CD8-positive, alpha-beta memory T cell (primary cell): ENCODE results near the gene TMEM63C. TPM values are rescaled to one million over a fixed set of nuclear protein-coding genes. Genes with fewer than 3 reads are reported as not detected.

Experiments used
- CTCF ChIA-PET: fragments of 350-600 bp; sonication (Branson Sonifier 250); formaldehyde crosslinking; loops from one replicate; lab custom pipeline; 2021; ENCODE audit warnings: antibody characterized with exemption; lab: Charles Lee
- POLR2A ChIA-PET: fragments of 350-600 bp; sonication (Branson Sonifier 250); formaldehyde crosslinking; loops from one replicate; lab custom pipeline; 2021; ENCODE audit warnings: antibody characterized with exemption; lab: Charles Lee
- DNase-seq, 5 donors: peaks; one replicate each; pipeline versions ENCODE4 v3.0.0 to v3.0.0-alpha.2; 2020 to 2022; ENCODE audit warnings: mixed read lengths in 1 of 5
- H3K27ac ChIP-seq: one replicate; pipeline ENCODE4 v1.7.0; 2013; ENCODE audit warnings: low read depth, mild to moderate bottlenecking, low read length, moderate library complexity
- H3K27me3 ChIP-seq: 2 replicates; pipeline ENCODE4 v1.7.0; 2013; ENCODE audit warnings: low read length, mild to moderate bottlenecking; ENCODE audit not compliant: insufficient read depth, poor library complexity, severe bottlenecking
- H3K36me3 ChIP-seq: 2 replicates; pipeline ENCODE4 v1.7.0; 2013; ENCODE audit warnings: mild to moderate bottlenecking, low read length, moderate library complexity; ENCODE audit not compliant: insufficient read depth
- H3K4me1 ChIP-seq: 2 replicates; pipeline ENCODE4 v1.7.0; 2013; ENCODE audit warnings: mild to moderate bottlenecking, low read length, moderate library complexity; ENCODE audit not compliant: insufficient read depth
- H3K4me3 ChIP-seq: 2 replicates; pipeline ENCODE4 v1.7.0; 2013; ENCODE audit warnings: mild to moderate bottlenecking, low read length
- H3K9me3 ChIP-seq: 2 replicates; pipeline ENCODE4 v1.7.0; 2013; ENCODE audit warnings: mild to moderate bottlenecking, low read length
- H3K27ac Mint-ChIP-seq, 8 donors: one replicate each; pipeline ENCODE4 v1.8.0; 2020 to 2021; ENCODE audit warnings: mixed read lengths in 8 of 8, mild to moderate bottlenecking in 6 of 8, inconsistent platforms in 3 of 8, moderate library complexity in 3 of 8
- H3K27me3 Mint-ChIP-seq, 2 donors: one replicate each; pipeline ENCODE4 v1.8.0; 2020 to 2021; ENCODE audit warnings: mixed read lengths in 2 of 2, mild to moderate bottlenecking in 1 of 2, moderate library complexity in 1 of 2
- H3K36me3 Mint-ChIP-seq, 3 donors: one replicate each; pipeline ENCODE4 v1.8.0; 2020 to 2021; ENCODE audit warnings: mixed read lengths in 3 of 3, inconsistent platforms in 1 of 3, mild to moderate bottlenecking in 1 of 3
- H3K4me1 Mint-ChIP-seq, 3 donors: one replicate each; pipeline ENCODE4 v1.8.0; 2020 to 2021; ENCODE audit warnings: mixed read lengths in 3 of 3, inconsistent platforms in 1 of 3, mild to moderate bottlenecking in 1 of 3
- H3K4me3 Mint-ChIP-seq, 7 donors: one replicate each; pipeline ENCODE4 v1.8.0; 2020 to 2021; ENCODE audit warnings: mixed read lengths in 7 of 7, mild to moderate bottlenecking in 6 of 7, moderate library complexity in 4 of 7, inconsistent platforms in 2 of 7
- H3K9me3 Mint-ChIP-seq, 5 donors: one replicate each; pipeline ENCODE4 v1.8.0; 2020 to 2022; ENCODE audit warnings: mixed read lengths in 5 of 5, mild to moderate bottlenecking in 3 of 5, moderate library complexity in 2 of 5, inconsistent platforms in 1 of 5
- polyA plus RNA-seq: library from polyadenylated mRNA; unstranded; fragments of 300-500 nt; fragmentation: Illumina TruSeq; gene quantifications from one replicate; pipeline ENCODE4 v1.2.3, GENCODE V29; 2021
- total RNA-seq, 2 experiments: library from RNA; stranded (reverse); gene quantifications; one replicate each; pipeline ENCODE4 v1.2.3, GENCODE V29; 2021

Gene TMEM63C, protein sequence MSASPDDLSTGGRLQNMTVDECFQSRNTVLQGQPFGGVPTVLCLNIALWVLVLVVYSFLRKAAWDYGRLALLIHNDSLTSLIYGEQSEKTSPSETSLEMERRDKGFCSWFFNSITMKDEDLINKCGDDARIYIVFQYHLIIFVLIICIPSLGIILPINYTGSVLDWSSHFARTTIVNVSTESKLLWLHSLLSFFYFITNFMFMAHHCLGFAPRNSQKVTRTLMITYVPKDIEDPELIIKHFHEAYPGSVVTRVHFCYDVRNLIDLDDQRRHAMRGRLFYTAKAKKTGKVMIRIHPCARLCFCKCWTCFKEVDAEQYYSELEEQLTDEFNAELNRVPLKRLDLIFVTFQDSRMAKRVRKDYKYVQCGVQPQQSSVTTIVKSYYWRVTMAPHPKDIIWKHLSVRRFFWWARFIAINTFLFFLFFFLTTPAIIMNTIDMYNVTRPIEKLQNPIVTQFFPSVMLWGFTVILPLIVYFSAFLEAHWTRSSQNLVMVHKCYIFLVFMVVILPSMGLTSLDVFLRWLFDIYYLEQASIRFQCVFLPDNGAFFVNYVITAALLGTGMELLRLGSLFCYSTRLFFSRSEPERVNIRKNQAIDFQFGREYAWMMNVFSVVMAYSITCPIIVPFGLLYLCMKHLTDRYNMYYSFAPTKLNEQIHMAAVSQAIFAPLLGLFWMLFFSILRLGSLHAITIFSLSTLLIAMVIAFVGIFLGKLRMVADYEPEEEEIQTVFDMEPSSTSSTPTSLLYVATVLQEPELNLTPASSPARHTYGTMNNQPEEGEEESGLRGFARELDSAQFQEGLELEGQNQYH
- total RNA-seq (under 1 TPM; 0.64 to 0.68 TPM), polyA plus RNA-seq (0.28 TPM)

DNA sequence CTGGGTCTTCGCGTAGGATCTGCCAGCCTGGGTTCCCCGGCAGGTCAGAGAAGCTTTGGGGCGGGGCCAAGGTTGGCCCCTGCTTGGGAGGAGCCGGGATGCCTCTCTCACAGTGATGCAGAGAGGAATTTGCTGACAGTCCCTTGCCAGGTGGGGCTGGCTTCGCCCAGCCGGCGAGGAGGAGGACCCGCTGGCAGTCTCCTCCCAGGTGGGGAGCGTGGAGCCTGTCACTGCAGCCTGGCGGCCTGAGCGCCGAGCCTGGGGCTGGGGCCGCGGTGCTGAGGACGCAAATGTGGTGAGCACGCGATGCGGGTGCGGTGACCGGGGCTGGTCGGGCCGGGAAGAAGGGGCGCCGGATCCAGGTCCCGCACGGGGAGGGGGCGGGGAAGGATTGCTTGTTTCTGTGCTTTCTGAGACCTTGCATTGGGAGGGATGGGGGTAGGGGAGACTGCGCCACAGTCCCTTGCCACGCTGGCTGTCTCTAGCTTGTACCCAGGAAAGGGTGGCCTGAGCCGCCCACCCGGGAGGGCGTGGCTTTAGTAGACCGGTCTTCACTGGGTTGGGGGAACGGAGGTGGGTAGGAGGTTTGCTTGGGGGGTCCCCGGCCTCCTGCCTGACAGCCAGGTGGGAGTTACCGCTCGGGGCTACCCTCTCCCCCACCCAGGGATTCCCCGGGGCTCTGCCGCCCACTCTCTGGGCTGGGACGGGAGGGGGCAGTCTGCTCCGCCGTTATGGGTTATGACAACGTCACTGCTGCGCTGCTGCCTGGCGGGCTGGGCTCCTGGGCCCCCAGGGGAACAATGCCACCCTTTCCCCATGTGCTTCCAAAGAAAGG lies at the start of gene TMEM63C:
TSS of gene TMEM63C (plus strand) at position 196 of the 835 bp plus-strand sequence. CDS start 37,016 bp downstream, outside the sequence.
- peak within 1 kb of the TSS; percentile 73 to 86 (median 78) for H3K4me3 Mint-ChIP-seq
- H3K4me1 ChIP-seq: peaks cover 7% of the 10 kb centered on the region
- no peaks in the 10 kb centered on the region for H3K9me3 ChIP-seq
- peak within 1 kb of the TSS in 5 of 8 donors; percentile 53 to 78 (median 70) for H3K27ac Mint-ChIP-seq
- H3K36me3 Mint-ChIP-seq: no peaks in the 10 kb centered on the region
- H3K4me1 Mint-ChIP-seq: peaks cover 14 to 28% (median 25%) of the 10 kb centered on the region in 3 donors
- ChIA-PET CTCF (no interaction called here), POLR2A (no interaction called here)
- H3K36me3 ChIP-seq: no peaks in the 10 kb centered on the region
- no peak within 1 kb of the TSS for H3K27ac ChIP-seq
- H3K27me3 Mint-ChIP-seq: peaks cover 26 to 48% of the 10 kb centered on the region in 2 donors
- H3K27me3 ChIP-seq: peaks cover 3% of the 10 kb centered on the region
- no peaks in the 10 kb centered on the region for H3K9me3 Mint-ChIP-seq
- peak within 1 kb of the TSS; percentile 58 for H3K4me3 ChIP-seq
- DNase-seq: peak; percentile 37 to 66 (median 41)

DNA sequence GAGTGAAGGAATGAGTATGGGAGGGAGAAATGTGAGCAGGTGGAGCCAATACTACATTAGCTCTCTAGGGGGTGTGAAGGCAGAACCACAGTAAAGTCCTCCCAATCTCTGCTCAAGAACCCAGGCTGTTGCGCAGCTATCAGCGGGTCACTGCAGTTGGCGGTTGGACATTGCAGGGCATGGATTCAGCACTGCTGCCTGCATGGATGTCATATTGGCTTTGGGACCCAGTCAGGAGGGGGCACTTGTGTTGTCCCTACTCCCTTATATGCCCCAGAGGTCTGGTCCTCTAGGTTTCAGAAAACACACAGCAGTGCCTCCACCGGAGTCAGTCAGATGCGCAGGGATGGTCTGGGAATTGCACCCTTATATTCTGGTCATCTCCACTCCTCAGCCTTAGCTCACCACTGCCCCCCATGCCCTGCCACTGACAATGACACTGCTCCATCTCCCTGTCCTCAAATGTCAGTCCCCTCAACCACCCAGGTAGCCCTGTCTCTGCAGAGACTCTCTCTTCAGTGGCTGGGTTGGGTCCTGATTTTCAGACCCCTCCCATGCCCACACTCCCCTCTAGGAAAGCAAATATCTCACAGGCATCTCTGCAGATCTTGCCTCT lies 49.6 kb upstream of the TMEM63C start:
- no peak overlapping the region for H3K27ac Mint-ChIP-seq
- H3K36me3 ChIP-seq: no peaks in the 10 kb centered on the region
- no peaks in the 10 kb centered on the region for H3K4me1 ChIP-seq
- no peak overlapping the region for H3K27ac ChIP-seq
- no peaks in the 10 kb centered on the region for H3K9me3 Mint-ChIP-seq
- ChIA-PET POLR2A (no interaction called here), CTCF (no interaction called here)
- no peak overlapping the region for H3K4me3 Mint-ChIP-seq
- peaks cover 28% of the 10 kb centered on the region for H3K27me3 ChIP-seq
- H3K4me3 ChIP-seq: no peak overlapping the region
- peaks cover 0 to 3% (median 0%) of the 10 kb centered on the region in 3 donors for H3K36me3 Mint-ChIP-seq
- H3K4me1 Mint-ChIP-seq: peaks cover 0 to 4% (median 3%) of the 10 kb centered on the region in 3 donors
- H3K27me3 Mint-ChIP-seq: peaks cover 34 to 71% of the 10 kb centered on the region in 2 donors
- no peak for DNase-seq
- no peaks in the 10 kb centered on the region for H3K9me3 ChIP-seq

DNA sequence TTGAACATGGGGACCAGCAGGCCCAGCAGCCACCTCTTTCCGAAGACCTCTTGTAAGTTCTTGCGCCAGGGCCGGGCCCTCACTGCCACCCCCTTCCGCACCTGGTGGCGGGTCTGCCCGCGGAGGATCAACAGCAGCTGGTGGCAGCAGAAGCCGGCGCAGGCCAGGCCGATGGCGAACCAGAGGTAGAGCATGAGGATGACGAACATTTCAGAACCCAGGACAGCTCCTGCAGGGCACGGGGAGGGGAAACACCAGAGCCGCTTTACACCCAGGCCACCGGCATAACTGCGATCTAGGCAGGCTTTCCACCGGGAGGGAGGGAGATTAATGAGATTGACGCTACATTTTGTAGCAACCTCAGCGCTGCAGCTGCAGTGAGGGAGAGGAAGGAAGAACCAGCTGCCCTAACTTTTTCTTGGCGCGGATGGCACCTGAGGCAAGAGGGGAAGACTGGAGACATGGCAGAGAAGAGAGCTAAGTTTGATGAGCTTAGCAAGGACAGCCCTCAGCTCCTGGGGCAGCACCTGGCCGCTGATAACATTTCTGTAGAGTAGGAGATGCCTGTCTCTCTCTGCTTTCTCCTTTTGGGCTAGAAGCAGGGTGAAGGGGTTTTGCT lies 47.8 kb upstream of the TMEM63C start:
- CTCF ChIA-PET: interaction anchor here (0.7 to 1.7 kb wide), 3 partner anchors 10 to 16 kb away, joined by 3 to 4 read pairs (median 3); no protein-coding TSS in a partner anchor

DNA sequence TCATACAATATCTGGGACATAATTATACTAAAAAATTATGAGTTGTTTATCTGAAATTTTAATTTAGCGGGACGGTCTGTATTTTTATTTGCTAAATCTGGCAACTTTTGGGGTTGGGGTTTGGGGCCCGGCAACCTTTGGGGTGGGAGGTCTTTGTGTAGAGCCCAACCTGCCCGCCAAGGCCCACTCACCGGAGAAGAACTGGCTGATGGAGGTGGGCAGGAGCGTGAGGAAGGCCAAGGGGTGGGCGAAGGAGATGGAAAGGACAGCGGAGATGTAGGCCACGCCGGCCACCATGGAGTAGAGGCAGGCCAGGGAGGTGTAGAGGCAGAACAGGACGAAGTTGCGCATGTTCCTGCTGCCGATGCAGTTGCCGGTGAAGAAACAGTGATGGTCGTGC lies 42.6 kb upstream of the TMEM63C start:
- H3K36me3 Mint-ChIP-seq: no peaks in the 10 kb centered on the region

More for the DNA sequence above, 47.8 kb upstream of the TMEM63C start:
- H3K4me1 ChIP-seq: no peaks in the 10 kb centered on the region
- peak; percentile 24 to 72 (median 33) for DNase-seq
- POLR2A ChIA-PET: no interaction called here
- H3K9me3 ChIP-seq: no peaks in the 10 kb centered on the region
- H3K27me3 Mint-ChIP-seq: peaks cover 42 to 83% of the 10 kb centered on the region in 2 donors
- no peak overlapping the region for H3K27ac ChIP-seq
- no peak overlapping the region for H3K27ac Mint-ChIP-seq
- no peak overlapping the region for H3K4me3 Mint-ChIP-seq
- no peaks in the 10 kb centered on the region for H3K36me3 ChIP-seq
- peaks cover 0 to 2% (median 0%) of the 10 kb centered on the region in 5 donors for H3K9me3 Mint-ChIP-seq
- H3K36me3 Mint-ChIP-seq: peaks cover 0 to 3% (median 0%) of the 10 kb centered on the region in 3 donors
- peaks cover 4 to 6% (median 6%) of the 10 kb centered on the region in 3 donors for H3K4me1 Mint-ChIP-seq
- peaks cover 32% of the 10 kb centered on the region for H3K27me3 ChIP-seq
- H3K4me3 ChIP-seq: no peak overlapping the region

DNA sequence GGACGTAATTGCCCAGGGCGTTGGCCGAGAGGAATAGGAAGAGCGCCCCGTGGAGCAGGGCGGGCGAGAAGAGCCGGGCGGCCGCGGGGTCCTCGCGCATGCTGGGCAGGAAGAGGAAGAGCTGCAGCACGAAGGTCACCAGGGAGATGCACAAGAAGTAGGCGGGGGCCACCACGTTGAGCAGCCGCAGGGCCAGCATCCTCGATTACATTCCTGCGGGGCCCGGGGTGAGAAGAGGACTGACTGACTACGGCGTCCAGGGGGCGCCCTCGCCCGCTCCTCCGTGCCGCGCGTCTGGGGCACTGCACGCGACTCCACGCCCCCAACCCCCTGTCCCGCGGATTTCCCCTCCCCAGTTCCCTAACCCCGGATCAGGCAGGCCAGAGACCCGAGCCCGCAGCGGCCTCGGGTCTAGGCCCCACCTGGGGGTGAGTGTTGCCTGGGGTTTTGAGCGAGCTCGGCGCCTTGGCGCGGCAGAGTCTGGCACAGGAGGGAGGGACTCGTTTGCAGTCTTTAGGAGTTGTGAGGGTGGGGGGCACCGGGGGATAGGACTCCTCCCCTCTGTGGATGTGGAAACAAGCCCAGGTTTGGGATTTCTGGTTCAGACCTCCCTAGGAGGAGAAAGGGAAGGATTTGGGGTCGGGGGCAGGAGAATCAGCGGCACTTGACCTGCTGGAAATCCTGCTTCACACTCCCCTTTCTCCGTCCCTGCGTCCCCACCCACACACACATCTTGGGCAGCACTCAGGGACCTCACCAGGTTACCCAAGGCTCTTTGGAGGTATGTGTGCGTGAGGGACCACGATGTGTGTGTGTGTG lies 41.8 kb upstream of the TMEM63C start:
- H3K4me1 Mint-ChIP-seq: peaks cover 13 to 29% (median 25%) of the 10 kb centered on the region in 3 donors
- Histone ChIP-seq H3K27me3 (peaks cover 38% of the 10 kb centered on the region), H3K4me1 (no peaks in the 10 kb centered on the region), H3K27ac (no peak overlapping the region), H3K9me3 (no peaks in the 10 kb centered on the region), H3K36me3 (no peaks in the 10 kb centered on the region), H3K4me3 (no peak overlapping the region)
- H3K27me3 Mint-ChIP-seq: peaks cover 59 to 86% of the 10 kb centered on the region in 2 donors
- H3K27ac Mint-ChIP-seq: peak overlapping the region in 1 of 8 donors; percentile 49
- no peaks in the 10 kb centered on the region for H3K36me3 Mint-ChIP-seq
- H3K9me3 Mint-ChIP-seq: peaks cover 0 to 2% (median 0%) of the 10 kb centered on the region in 5 donors
- peak overlapping the region; percentile 15 to 86 (median 63) for H3K4me3 Mint-ChIP-seq
- ChIA-PET CTCF (no interaction called here), POLR2A (no interaction called here)
- DNase-seq: peak in 2 of 5 donors; percentile 11 to 16

More for the DNA sequence above, 42.6 kb upstream of the TMEM63C start:
- no peaks in the 10 kb centered on the region for H3K9me3 ChIP-seq
- H3K27ac Mint-ChIP-seq: peak overlapping the region in 2 of 8 donors; percentile 66 to 77
- H3K27me3 ChIP-seq: peaks cover 45% of the 10 kb centered on the region
- H3K27me3 Mint-ChIP-seq: peaks cover 55 to 86% of the 10 kb centered on the region in 2 donors
- H3K36me3 ChIP-seq: no peaks in the 10 kb centered on the region
- CTCF ChIA-PET: no interaction called here
- peaks cover 13 to 29% (median 25%) of the 10 kb centered on the region in 3 donors for H3K4me1 Mint-ChIP-seq
- peak overlapping the region in 5 of 7 donors; percentile 15 to 86 (median 48) for H3K4me3 Mint-ChIP-seq
- no peak for DNase-seq
- H3K27ac ChIP-seq: no peak overlapping the region
- H3K4me3 ChIP-seq: no peak overlapping the region
- H3K4me1 ChIP-seq: no peaks in the 10 kb centered on the region
- POLR2A ChIA-PET: no interaction called here
- H3K9me3 Mint-ChIP-seq: peaks cover 0 to 2% (median 0%) of the 10 kb centered on the region in 5 donors

DNA sequence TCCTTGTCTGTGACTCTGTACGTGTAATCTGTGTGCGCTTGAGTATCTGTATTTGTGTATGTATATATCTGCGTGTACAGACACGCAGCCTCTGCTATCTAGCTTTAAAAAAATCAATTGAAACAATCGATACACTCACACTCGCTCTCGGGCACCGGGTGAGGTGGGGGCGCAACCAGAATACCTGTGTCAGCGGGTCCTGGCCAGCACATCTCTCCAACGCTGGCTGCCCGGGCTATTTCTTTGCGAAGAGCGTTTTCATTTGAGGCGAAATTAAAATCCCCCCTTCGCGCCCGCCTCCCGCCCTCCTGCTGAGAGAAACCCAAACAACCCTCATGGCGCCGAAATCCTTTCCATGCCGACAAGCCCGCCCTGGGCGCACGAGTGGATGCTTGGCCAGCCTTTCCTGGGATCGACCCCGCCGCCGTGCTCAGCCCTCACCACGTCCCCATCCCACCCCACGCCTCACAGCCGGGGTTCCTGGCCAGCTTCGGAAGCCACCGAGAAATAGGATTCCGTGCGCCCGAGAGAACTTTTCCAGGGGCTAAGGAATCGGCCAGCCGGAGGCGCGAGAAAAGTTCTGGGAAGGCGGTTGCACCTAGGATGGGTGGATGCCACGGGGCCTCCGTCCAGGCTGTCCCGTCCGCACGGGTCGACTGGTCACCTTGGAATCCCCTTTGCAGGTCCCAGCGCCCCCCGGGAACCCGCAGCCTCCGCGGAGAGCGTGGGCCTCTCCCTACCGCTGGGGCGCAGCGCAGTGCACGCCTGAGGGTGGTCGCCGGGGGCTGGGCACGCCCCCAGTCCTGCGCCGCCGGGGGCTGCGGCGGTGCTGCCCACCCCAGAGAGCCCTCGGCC lies 41.0 kb upstream of the TMEM63C start:
- Mint-ChIP-seq H3K27me3 (peaks cover 62 to 83% of the 10 kb centered on the region in 2 donors), H3K36me3 (no peaks in the 10 kb centered on the region), H3K9me3 (peaks cover 0 to 2% (median 0%) of the 10 kb centered on the region in 5 donors), H3K4me1 (peaks cover 13 to 29% (median 25%) of the 10 kb centered on the region in 3 donors), H3K27ac (peak overlapping the region in 1 of 8 donors; percentile 49), H3K4me3 (peak overlapping the region in 6 of 7 donors; percentile 48 to 68 (median 65))
- Histone ChIP-seq H3K9me3 (no peaks in the 10 kb centered on the region), H3K27ac (no peak overlapping the region), H3K4me3 (no peak overlapping the region), H3K27me3 (peaks cover 34% of the 10 kb centered on the region), H3K36me3 (no peaks in the 10 kb centered on the region), H3K4me1 (no peaks in the 10 kb centered on the region)
- ChIA-PET POLR2A (no interaction called here), CTCF (interaction anchor here (1.0 kb wide), 1 partner anchor 175 kb away, joined by 3 read pairs; no protein-coding TSS in a partner anchor)
- DNase-seq: no peak
